Stimulated activated CD4-positive, alpha-beta T cell treated with anti-CD3 and anti-CD28 coated beads, Interleukin-4, amount 100 ng/mL, for 48 hours (primary cell): Measurements from ENCODE around the gene CCR8.

Experiments
- DNase-seq, 2 donors: peaks; one replicate each; pipeline ENCODE4 v3.0.0-alpha.2; 2020; ENCODE audit warnings: low read depth in 2 of 2

CCR8 gene, protein sequence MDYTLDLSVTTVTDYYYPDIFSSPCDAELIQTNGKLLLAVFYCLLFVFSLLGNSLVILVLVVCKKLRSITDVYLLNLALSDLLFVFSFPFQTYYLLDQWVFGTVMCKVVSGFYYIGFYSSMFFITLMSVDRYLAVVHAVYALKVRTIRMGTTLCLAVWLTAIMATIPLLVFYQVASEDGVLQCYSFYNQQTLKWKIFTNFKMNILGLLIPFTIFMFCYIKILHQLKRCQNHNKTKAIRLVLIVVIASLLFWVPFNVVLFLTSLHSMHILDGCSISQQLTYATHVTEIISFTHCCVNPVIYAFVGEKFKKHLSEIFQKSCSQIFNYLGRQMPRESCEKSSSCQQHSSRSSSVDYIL

DNA sequence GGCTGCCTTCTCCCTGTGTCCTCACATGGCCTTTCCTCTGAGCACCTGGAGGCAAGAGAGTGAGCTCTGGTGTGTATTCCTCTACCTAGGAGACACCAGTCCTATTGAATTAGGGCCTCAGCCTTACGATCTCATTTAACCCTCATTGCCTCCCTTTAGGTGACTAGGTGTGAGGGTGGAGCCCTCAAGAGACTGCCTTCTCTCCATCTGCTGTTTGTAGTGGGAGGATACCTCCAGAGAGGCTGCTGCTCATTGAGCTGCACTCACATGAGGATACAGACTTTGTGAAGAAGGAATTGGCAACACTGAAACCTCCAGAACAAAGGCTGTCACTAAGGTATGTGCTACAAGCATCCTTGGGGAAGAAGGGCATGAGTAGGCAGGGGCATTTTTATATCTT lies at the start of gene CCR8:
TSS of gene CCR8 (plus strand) at position 217 of the 400 bp plus-strand sequence. CDS start 2,623 bp downstream, outside the sequence.
- no peak for DNase-seq

DNA sequence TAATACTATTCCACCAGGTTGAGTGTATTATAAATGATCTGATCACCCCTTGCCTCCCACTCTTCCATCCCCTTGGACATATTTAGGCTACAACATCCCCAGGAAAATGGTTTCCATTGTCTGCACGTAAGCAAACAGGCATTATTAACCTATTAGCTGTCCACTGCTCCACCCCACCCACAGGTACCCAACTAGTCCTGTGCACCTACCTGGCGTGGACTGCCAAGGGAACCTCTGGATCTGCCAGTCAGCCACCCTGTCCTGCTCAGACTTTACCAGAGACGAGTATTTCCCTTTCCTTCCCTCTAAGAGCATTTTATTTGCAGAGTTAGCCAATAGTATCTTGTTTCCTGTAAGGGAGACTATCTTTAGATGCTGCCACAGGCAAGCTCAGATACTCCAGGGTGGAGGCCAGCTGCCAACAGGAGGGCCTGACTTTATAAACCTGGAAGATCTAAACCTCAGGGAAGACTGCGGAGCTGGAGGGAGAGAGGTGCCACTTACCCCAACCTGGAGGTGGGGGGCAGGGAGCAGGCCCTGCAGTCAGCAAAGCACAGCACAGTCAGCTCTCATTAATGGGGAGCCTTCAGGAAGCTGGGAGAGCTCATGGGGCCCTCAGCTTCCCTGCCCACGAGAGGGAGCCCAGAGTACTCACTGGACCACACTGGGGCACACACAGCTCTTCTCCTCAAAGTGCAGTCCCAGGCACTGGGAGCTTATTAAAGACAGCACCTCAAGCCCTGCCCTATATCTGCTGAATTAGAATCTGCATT lies 49.6 kb upstream of the CCR8 start, which contains the start of gene CX3CR1:
TSS of gene CX3CR1 (minus strand) at position 292 of the 773 bp plus-strand sequence. CDS start 13,527 bp downstream, outside the sequence.
- no peak for DNase-seq

DNA sequence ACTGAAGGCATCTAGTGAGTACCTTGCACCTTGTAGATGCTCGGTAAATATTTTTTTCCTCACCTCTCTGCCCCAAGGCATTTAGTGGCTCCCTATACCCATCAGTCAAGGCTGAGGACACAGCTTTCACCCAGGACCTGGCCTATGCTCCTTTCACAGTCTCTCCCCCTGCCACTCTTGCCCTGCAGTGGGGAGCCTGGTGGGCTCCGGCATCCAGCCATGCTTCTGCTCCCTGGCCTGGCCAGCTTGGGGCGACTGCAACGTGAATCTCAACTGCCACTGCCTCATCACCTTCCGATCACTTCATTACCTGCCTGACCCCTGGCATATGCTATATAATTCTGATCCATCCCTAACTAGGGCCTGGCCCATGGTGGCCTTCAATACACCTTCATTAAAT lies 48.9 kb upstream of the CCR8 start:
- DNase-seq, result no peak

DNA sequence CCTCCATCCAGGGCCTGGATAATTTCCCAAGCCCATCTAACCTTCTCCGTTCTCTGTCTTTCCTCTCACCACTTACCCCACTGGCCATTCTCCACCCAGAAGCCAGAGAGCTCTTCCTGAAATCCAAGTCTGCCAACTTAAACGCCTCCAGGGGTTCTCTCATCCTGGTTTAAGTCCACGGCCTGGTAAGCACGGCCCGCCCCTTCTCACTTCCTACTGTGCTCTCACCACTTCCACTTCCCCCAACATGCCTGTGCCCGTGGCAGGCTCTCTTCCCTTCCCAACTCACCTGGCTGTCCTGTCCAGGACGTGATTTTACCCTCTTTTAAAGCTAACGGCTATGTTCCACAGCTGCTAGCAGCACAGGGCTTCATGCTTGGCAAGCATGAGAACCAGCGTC lies 48.0 kb upstream of the CCR8 start:
- no peak for DNase-seq

DNA sequence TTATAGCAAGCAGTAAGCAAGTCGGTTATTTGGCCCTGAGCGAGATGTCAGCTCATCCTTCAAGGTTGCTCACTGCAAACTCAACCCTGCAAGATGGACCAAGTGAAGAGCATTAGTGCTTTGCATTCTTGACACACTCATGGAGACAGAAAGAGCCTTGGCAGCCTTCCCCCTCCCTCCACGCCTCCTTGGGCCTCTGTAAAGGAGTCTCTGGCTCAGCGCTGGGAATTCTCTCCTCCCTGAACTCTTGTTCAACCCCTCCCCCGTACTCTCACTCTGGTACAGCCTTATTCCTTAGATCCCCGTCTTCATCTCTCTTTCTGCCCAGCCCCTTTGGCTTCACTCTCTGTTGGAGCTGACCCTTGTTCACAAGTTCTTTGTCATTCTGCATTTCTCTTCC lies 47.5 kb upstream of the CCR8 start:
- DNase-seq, result no peak

DNA sequence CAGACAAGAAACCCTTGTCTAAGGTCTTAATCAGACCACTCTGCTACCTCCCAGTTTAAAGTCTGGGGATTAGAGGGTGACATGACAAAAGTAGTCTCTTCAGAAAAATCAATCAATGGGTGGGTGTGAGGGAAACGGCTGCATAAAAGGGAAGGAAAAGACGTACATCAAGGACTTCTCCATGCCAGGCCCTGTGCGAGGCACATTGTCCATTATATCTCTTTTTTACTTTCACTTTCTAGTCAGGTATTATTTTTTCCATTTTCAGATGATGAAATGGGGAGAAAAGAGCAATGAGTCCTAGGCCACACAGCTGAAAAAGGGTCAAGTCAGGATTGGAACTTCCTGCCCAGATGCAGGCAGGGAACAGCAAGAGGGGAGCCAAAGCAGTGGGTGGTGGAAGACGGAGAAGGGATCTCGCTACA lies 45.0 kb upstream of the CCR8 start:
- DNase-seq, result no peak

DNA sequence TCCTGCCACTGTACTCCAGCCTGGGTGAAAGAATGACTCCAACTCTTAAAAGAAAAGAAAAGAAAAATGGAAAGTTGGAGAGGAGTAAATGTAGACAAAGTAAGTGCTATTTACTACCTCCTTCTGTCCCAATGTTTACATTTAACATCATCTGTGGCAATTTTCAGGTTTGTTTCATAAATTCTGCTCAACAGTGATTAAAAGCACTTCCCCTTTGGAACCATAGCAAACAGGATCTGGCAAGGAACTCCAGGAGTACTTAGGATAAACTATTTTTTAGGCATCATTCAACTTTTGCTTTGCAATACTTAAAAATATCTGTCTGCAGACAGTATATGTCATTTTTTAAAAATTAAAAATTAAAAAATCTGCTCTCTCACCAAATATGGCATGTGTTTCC lies 44.2 kb upstream of the CCR8 start:
- no peak for DNase-seq

DNA sequence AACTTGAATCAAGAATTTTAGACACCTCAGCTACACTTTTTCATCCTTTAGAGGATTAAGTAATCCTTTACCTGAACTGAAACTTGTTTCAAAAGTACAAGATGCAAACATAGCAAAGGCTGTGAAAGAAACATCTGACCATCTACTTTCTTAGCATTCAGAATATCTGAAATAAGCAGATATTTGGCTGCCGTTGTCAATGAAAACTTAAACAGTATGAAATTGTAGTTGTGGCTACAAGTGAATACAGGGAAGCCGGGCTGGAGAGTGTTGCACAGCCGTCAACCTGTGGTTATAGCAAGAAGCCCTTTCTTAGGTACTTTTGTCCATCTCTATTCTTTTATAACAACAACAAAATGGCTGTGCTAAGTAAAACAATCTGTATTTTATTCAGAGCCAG lies 42.7 kb upstream of the CCR8 start:
- DNase-seq, result no peak

DNA sequence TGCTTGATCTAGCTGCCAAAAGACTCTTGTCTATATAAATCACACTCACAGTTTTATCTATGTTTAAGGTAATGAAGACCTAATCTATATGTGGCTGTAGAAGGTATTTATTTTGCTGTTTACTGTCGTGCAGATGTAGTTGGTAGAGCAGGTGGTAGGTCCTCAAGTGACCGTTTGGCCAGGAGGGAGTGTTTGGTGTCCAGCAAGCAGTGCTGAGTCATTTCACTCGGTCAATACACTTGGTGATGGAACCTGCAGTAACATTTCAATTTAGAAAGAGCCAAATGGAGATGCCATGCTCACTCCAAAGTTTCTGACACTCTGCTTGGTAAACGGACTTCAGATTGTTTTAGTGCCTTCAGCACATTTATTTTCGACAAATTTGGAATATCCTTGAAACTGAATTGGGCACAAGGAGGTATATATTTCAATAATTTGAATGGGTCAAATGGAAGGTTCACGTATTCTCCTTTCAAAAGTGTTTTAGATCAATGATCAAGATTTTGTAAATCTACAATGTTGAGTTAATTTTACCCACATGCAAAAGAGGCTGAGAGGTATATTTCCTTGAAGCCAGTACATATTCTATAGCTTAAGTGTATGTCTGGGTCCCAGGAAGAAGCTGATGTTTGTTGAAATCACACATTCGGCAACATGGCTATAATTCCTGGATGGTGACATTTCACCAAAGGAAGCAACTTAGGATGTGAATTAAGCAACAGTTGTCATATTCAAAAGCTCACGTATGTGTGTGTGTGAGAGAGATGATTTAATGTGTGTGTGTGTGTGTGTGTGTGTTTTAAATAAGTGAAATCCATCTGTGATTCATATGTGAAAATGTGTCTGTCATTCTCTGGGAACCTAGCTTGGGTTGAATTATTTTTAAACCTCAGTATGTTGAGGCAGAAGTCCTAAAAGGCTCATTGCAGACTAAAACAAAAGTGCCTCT lies 42.0 kb upstream of the CCR8 start:
- DNase-seq, result no peak

DNA sequence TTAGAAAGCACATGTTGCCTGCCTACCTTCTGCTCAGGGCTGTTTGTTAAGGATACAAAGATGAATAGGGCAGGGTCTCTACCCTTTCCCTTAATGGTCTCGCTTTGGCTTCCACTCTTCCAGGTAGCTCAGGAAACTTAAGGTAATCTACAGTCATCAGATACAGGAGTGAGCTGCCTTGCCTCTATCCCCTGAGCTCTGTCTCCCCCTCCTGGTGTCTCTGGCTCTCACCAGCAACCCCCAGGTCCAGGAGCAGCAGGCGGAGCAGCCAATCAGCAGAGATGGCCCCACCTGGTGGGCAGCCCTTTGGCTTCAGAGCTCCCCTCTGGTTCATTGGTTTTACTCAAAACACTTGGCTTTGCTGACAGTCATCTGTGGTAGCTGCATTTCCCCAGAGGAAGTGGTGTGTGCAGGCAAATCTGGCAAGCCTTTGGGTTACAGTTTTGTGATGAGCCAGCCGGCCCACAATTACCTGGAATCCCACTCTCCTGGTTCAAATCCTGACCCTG lies 41.2 kb upstream of the CCR8 start:
- peak; percentile 67 to 75 for DNase-seq

DNA sequence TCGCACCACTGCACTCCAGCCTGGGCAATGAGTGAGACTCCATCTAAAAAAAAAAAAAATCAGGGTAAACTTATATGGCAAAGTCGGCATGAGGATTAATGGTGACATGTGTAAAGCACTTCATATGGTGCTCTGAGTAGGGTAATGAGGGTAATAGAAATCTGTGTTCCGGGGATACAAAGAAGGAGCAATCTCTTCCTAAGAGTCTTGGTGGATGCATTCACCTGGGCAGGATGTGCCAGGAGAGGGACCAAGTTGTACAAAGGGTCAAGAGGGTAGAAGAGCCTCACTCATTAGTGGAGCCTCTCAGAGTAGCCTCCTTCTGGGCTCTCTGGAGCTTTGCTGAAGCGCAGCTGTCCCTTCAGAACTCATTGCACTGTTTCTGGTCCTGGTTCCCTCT lies 40.4 kb upstream of the CCR8 start:
- DNase-seq, result no peak

DNA sequence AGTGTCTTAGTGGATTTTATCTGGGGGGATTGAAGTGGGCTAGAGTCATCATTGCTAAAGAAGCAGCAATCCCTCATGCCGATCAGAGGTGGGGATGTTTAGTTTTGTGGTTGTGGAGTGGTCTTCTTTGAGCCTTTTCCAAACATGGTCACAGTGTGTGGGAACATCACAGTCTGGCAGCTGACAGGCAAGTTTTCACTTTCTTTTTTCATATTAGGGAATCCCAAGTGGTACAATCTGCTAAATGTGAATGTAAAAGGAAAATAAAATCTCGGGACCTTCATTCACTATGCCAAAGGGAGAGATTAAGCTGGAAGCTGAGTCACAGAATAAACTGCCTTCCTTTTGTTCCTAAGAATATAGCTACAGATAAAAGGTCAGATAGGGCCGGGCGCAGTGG lies 39.3 kb upstream of the CCR8 start:
- DNase-seq, result no peak

DNA sequence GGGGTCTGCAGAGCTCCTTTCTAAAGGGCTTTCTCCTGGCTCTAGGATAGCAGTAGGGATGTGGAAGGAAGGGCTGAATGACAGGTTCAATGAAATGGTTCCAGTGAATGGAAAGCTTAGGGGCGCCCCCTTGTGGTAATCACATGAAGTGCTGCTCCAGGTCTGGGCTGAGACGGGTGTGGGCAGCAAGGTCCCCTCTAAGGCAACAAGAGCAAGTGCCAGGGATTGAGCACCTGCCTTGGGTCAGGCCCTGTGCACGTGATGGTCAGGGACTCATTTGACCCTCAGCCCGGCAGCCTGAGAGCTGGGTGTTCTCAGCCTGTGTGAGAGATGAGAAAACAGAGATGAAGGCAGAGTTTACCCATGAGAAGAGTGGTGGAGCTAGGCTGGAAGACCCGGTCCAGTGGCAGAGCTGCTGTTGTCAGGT lies 37.6 kb upstream of the CCR8 start:
- peak; percentile 61 to 81 for DNase-seq

DNA sequence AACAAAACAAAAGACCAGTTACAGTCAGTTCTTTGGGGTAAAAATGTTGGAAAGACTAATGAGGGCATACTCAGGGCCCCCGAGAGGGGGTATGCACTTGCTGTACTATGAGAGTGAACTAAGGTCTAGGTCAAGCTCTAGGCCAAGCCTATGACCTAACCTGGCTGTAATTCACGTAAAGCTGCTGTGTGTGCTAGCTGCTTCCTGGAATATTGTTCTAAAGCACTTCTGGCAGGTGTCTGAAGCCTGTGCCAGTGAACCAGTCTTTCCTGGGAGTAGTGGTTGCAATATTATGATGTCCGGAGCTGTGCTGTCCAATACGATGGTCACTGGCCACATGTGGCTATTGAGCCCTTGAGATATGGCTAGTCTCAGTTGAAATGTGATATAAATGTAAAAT lies 36.5 kb upstream of the CCR8 start:
- DNase-seq, result no peak

DNA sequence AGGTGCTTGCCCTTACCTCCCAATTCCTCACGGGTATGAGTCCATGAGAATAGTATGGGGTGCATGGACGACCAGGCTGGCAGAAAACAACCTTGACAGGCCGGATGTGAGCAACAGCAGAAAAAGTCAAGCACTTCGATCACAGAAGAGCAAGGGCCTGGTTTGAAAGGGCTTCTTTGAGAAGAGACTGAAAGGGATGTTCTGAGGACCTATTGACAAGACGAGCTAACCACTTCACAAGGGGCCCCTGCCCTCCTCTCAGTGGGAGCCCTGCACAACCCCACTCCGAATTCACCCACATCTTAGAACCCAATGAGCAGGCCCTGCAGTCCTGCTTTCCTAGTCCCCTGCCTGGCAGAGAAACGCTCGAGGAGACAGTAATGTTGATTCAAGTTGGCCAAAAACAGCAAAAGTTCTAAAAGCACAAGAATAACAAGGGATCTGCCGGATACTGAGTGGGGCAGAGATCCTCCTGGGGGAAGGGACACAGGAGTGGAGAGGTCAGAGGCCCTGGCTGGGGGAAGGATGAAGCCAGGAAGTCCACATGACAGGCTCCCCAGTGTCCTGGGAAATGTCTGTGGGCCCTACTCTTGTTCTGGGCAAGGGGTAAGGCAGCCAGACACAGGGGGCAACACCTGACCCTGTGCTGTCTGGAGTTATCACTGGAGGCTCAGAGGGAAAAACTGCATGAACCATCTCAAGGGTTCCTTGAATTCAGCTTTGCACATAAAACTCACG lies 34.9 kb upstream of the CCR8 start:
- DNase-seq, result no peak

DNA sequence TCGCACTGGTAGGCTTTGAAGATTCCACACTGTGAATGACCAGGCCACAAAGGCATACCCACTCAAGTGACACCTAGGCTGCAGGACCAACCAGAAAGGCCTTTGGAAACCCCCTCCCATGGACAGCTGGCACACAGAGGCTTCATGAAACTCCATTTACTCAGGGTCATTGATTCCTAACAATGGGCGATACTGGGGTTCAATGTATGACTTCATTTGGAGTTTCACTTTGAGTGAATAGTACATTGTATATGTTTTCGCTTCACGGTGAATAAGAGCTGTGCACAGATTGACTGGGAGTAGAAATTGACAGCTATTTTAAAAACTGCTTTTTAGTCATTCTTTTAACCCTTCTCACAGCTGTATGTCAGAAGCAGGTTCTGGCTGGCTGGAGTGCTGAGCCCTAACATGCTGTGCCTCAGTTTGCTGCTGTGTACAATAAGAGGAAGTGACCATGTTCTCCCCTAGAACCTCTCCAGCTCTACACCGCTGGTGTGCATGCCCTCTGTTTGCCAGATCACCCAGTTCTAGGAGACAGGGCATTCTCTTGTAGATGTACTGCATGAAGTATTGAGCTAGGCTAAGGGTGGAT lies 34.2 kb upstream of the CCR8 start:
- DNase-seq, result no peak

DNA sequence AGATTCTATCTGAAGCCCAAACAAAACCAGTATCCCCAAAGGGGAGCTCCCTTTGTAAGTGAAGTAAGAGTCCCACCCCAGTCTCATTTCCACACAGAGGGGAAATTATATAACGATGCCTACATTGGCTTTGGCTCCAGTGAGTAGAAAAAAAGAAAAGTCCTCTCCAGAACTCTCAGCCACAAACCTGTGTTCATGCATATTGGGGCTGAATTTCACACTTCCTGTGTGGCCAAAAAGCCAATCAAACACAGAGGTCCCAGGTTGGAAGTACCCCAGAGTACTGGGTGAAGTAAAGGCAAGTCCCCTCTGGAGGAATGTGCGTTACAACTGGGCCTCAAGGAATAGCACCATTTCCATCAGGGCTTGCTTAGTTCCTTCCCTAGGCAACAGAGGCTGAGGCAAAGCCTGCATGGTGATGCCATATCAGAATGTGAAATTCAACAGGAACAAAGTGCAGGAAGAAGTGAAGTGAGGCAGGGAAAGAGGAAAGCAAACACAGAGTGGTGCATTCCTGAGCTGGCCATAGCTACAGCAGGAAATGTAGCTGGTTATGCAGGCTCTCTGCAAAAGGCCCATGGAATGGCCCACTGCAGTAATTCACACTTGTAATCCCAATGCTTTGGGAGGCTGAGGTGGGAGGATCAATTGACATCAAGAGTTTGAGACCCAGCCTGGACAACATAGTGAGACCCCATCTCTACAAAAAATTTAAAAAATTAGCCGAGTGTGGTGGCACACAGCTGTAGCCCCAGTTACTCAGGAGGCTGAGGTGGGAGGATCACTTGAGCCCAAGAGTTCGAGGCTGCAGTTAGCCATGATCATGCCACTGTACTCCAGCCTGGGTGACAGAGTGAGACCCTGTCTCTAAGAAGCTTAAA lies 33.1 kb upstream of the CCR8 start:
- DNase-seq, result no peak

DNA sequence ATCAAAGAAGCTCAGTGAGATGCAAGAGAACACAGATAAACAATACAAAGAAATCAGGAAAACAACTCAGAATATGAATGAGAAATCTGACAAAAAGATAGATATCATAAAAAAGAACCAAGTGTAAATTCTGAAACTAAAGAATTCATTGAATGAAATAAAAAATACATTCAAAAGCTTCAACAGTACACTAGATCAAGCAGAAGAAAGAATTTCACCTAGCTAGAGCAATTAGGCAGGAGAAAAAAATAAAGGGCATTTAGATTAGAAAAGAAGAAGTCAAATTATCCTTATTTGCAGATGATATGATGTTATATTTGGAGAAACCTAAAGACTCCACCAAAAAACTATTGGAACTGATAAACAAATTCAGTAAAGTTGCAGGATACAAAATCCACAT lies 30.2 kb upstream of the CCR8 start:
- DNase-seq, result no peak

DNA sequence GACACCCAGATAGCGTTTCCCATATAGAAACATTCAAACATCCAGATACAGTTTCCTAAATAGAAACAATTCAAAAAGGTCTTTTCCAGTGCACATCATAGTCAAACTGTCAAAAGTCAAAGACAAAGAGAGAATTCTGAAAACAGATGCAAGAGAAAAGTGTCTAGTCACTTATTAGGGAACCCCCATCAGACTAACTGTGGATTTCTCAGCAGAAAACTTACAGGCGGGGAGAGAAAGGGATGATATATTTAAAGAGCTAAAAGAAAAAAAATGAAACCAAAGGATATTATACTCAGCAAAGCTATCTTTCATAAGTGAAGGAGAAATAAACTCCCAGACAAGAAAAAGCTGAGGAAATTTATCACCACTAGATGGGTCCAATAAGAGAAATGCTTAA lies 27.3 kb upstream of the CCR8 start:
- no peak for DNase-seq

DNA sequence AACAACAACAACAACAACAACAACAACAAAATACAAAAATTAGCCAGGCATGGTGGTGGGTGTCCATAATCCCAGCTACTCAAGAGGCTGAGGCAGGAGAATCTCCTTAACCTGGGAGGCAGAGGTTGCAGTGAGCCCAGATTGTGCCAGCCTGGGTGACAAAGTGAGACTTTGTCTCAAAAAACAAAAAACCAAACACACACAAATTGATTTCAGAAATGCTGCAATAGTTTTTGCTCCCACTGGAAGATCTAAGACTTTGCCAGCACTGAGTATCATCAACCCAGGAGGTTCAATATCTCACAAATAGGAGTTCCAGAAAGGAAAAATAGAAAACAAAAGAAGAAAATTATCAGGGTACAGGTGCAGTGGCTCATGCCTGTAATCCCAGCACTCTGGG lies 16.2 kb upstream of the CCR8 start:
- DNase-seq, result no peak
